Peyer's patch (tissue), 4 donors: ENCODE measurements around the gene GRIK3. TPM values are rescaled to one million over a fixed set of nuclear protein-coding genes. Genes with fewer than 3 reads are reported as not detected.

Source experiments
- DNase-seq, 3 donors: peaks; one replicate each; pipeline ENCODE4 v3.0.0-alpha.2; 2017 to 2019
- H3K27ac ChIP-seq, 4 donors: fragments of 200-600 bp; sonication (generic); one replicate each; pipeline ENCODE4 v1.5.1; 2016 to 2019
- H3K27me3 ChIP-seq, 2 donors: fragments of 200-600 bp; sonication (generic); one replicate each; pipeline ENCODE4 v1.5.1; 2019
- H3K36me3 ChIP-seq, 3 donors: fragments of 200-600 bp; sonication (generic); one replicate each; pipeline ENCODE4 v1.5.1; 2016 to 2019
- H3K4me1 ChIP-seq, 4 donors: fragments of 200-600 bp; sonication (generic); one replicate each; pipeline ENCODE4 v1.5.1; 2016 to 2019
- H3K4me3 ChIP-seq, 4 donors: fragments of 200-600 bp; sonication (generic); 1 replicate in 3 of 4; 2 replicates in 1 of 4; pipeline ENCODE4 v1.5.1; 2016 to 2019; ENCODE audit warnings: mild to moderate bottlenecking in 1 of 4
- H3K9me3 ChIP-seq, 4 donors: fragments of 200-600 bp; sonication (generic); one replicate each; pipeline ENCODE4 v1.5.1; 2016 to 2019; ENCODE audit warnings: mild to moderate bottlenecking in 1 of 4
- POLR2A ChIP-seq, 2 donors: fragments of 450-650 bp; IDR thresholded peaks; one replicate each; pipeline ENCODE4 v1.5.1; 2017; ENCODE audit warnings: antibody characterized with exemption in 2 of 2, mild to moderate bottlenecking in 2 of 2, moderate library complexity in 2 of 2
- total RNA-seq, 4 donors: library from RNA; depleted of rRNA; stranded (reverse); fragments of >200 nt; gene quantifications; one replicate each; pipeline ENCODE4 v1.1.0, GENCODE V29; 2016
- TF ChIP-seq, protein P1 (sequence below), 6 experiments: fragments of 450-650 bp in 4 of 6; fragments of 200-600 bp in 2 of 6; sonication (generic) in 1 of 6; IDR thresholded peaks; one replicate each; pipeline ENCODE4 v1.5.1; 2017 to 2019; ENCODE audit warnings: antibody characterized with exemption in 6 of 6, mild to moderate bottlenecking in 3 of 6, moderate library complexity in 1 of 6

The GRIK3 gene
- total RNA-seq, 4 donors from 2014 or later = 0.18 to 0.83 (median 0.62) TPM

DNA sequence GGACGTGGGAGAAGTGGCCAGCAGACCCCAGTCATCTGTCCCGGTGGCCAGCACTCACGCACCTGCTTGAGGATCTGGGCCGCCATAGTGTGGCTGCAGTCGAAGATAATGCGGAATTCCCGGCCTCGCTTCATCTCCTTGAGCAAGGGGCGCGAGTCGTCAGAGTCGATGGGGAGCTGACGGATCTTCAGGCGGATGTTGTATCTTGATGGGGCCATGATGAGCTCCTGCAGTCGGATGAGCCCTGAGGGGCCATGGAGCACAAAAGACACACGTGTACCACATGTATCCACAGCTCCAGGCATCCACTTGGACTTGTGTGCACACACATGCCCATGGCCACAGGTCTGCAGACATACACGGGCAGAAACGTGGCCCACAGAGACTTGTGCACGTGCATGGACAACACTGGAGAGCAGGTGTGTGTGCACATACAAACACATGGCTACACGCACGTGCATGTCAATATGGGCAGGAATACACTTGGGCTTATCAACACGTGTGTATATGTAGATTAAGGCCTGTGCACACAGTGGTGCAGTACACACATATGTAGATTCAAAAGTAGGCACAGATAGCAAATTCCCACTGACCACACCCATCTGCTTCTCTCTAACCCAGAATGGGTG lies 162.1 kb downstream of the GRIK3 start:
- Histone ChIP-seq H3K4me3 (no peak overlapping the region), H3K27ac (no peak overlapping the region), H3K27me3 (no peaks in the 10 kb centered on the region), H3K9me3 (no peaks in the 10 kb centered on the region), H3K4me1 (no peaks in the 10 kb centered on the region), H3K36me3 (no peaks in the 10 kb centered on the region)
- TF ChIP-seq, protein P1, sequence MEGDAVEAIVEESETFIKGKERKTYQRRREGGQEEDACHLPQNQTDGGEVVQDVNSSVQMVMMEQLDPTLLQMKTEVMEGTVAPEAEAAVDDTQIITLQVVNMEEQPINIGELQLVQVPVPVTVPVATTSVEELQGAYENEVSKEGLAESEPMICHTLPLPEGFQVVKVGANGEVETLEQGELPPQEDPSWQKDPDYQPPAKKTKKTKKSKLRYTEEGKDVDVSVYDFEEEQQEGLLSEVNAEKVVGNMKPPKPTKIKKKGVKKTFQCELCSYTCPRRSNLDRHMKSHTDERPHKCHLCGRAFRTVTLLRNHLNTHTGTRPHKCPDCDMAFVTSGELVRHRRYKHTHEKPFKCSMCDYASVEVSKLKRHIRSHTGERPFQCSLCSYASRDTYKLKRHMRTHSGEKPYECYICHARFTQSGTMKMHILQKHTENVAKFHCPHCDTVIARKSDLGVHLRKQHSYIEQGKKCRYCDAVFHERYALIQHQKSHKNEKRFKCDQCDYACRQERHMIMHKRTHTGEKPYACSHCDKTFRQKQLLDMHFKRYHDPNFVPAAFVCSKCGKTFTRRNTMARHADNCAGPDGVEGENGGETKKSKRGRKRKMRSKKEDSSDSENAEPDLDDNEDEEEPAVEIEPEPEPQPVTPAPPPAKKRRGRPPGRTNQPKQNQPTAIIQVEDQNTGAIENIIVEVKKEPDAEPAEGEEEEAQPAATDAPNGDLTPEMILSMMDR (IDR thresholded peaks at IDR 0.05) = no peak
- TF ChIP-seq POLR2A (IDR thresholded peaks at IDR 0.05) = no peak
- DNase-seq = peak in 2 of 3 donors; percentile 14 to 24

DNA sequence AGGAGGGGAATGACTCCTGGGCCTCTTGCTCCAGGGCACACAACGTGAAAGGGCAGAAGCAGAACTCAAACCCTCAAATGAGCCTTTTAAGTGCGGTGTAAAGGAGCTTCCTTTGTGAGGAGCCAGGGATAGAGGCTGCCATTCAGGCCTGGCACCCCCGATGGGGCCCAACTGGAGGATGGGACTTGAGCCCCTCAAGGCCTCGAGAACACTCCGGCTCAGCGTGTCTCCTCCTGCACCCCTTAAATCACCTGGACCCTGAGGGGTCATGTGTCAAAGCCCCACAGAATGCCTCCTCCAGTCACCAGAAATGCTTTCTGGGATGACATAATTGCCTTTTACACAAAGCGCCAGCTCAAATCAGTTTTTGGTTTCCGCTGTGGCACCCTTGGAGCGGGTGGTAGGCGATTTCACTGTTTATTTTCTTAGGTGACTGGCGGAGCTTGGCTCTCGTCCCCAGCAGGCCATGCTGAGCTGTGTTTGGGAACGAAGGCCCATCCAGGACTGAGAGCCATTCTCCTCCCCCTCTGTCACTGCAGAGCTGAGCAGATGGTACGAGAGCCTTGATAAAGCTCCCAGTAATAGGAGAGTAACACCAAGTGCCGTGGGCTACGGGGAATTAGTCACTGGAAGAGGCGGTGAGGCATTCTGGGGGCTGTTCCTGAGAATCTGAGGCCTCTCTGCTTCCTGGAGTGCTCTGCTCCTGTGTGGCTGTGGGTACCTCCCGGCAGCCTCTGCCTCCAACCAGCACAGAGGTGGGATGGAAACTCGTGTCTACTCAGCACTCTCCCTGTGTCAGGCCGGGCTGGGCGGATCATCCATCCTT lies 163.0 kb downstream of the GRIK3 start:
- no peaks in the 10 kb centered on the region for H3K9me3 ChIP-seq
- no peaks in the 10 kb centered on the region for H3K27me3 ChIP-seq
- H3K36me3 ChIP-seq = no peaks in the 10 kb centered on the region
- no peaks in the 10 kb centered on the region for H3K4me1 ChIP-seq
- TF ChIP-seq, protein P1 (IDR thresholded peaks at IDR 0.05) = no peak
- TF ChIP-seq POLR2A (IDR thresholded peaks at IDR 0.05) = no peak
- no peak overlapping the region for H3K4me3 ChIP-seq
- H3K27ac ChIP-seq = no peak overlapping the region
- DNase-seq = peak in 1 of 3 donors; percentile 26

DNA sequence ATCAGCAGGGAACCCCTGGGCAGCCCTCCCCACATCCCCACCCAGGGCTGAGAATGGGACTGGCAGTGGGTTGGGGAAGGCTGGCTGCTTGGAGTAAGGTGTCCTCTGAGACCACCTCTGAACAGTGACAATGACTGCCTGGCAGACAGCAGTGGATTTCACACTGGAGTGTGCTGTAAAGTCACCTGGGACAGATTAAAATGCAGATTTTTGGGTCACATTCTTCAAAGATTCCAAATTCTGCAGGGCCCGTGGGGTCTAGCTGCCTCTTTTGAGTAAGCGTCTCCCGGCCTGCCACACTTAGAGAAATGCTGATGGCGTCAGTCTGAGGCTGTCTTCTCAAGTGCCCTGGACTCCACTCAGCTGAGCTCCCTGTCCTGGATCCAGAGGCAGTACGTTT lies 164.5 kb downstream of the GRIK3 start:
- H3K4me1 ChIP-seq = no peaks in the 10 kb centered on the region
- no peak overlapping the region for H3K27ac ChIP-seq
- peak in 1 of 3 donors; percentile 8 for DNase-seq
- H3K9me3 ChIP-seq = no peaks in the 10 kb centered on the region
- TF ChIP-seq POLR2A (IDR thresholded peaks at IDR 0.05) = no peak
- TF ChIP-seq, protein P1 (IDR thresholded peaks at IDR 0.05) = no peak
- no peak overlapping the region for H3K4me3 ChIP-seq
- no peaks in the 10 kb centered on the region for H3K36me3 ChIP-seq
- H3K27me3 ChIP-seq = no peaks in the 10 kb centered on the region

DNA sequence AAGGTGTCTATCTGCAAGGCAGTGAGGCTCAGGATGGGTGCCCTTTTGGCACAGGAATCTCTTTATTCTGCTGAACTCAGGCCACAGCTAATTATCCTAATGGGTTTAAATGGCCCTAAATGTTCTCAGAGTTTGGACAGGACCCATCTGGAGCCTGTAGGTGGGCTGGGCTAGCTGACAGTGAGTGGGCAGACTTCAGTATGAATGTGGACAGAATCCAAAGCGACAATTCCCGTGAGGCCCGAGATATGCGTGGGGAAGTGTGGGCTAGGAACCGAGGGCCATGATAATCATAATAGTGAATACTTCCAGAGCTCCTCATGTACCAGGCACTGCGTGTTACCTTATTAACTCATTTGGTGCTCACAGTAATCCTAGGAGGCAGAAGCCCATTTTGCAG lies 165.3 kb downstream of the GRIK3 start:
- no peak for TF ChIP-seq POLR2A (IDR thresholded peaks at IDR 0.05)
- TF ChIP-seq, protein P1 (IDR thresholded peaks at IDR 0.05) = no peak
- DNase-seq = peak in 1 of 3 donors; percentile 1
- H3K4me1 ChIP-seq = no peaks in the 10 kb centered on the region
- H3K27ac ChIP-seq = no peak overlapping the region
- no peak overlapping the region for H3K4me3 ChIP-seq
- no peaks in the 10 kb centered on the region for H3K36me3 ChIP-seq
- no peaks in the 10 kb centered on the region for H3K9me3 ChIP-seq
- H3K27me3 ChIP-seq = no peaks in the 10 kb centered on the region

DNA sequence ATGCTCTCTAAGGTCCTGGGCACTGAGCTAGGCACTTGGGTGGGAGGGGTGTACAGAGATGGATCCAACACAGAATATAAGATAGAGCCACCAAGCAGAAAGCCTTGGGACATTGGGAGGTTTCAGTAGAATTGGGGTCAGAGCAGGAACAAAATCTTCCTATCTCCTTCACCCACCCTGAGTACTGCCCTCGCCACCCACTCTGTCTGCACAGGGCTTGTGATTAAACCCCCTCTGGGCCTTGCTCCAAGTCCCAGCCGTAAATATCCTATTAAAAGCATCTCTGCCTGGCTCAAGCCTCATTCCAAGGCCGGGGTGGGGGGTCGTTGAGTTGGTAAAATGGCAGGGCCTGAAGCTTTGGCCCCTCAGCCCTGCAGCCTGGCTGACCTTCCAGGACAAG lies 166.7 kb downstream of the GRIK3 start:
- no peak for DNase-seq
- TF ChIP-seq, protein P1 (IDR thresholded peaks at IDR 0.05) = no peak
- TF ChIP-seq POLR2A (IDR thresholded peaks at IDR 0.05) = no peak
- Histone ChIP-seq H3K9me3 (no peaks in the 10 kb centered on the region), H3K27ac (no peak overlapping the region), H3K27me3 (no peaks in the 10 kb centered on the region), H3K4me3 (no peak overlapping the region), H3K36me3 (no peaks in the 10 kb centered on the region), H3K4me1 (no peaks in the 10 kb centered on the region)
